ENCODE measurements around the gene GJB3. TPM values are rescaled to one million over a fixed set of nuclear protein-coding genes. Genes with fewer than 3 reads are reported as not detected.

GJB3 gene
- total and polyA plus RNA-seq, 2 of the 13 experiments (the other 11 are each of a cell fraction or from before 2014, with no cell fraction given), result not detected

- TF ChIP-seq ZBTB4 (CRISPR knock-in tag; IDR thresholded peaks at IDR 0.05; ENCODE audit: borderline replicate concordance) (no peak; the same call in 1 of the 2 replicates), CTCF (CRISPR knock-in tag; IDR thresholded peaks at IDR 0.05) (peak; percentile 49), ZFAT (CRISPR knock-in tag; conservative IDR thresholded peaks at IDR 0.05) (no peak), E2F5 (CRISPR knock-in tag; conservative IDR thresholded peaks at IDR 0.05) (no peak), ZNF276 (CRISPR knock-in tag; IDR thresholded peaks at IDR 0.05; ENCODE audit: low read depth) (no peak), ZNF460 (CRISPR knock-in tag; IDR thresholded peaks at IDR 0.05; ENCODE audit: borderline replicate concordance) (no peak), HOXA9 (CRISPR knock-in tag; IDR thresholded peaks at IDR 0.05; ENCODE audit: borderline replicate concordance) (no peak), ATF5 (CRISPR knock-in tag; IDR thresholded peaks at IDR 0.05; ENCODE audit: low read depth) (no peak), ZNF296 (CRISPR knock-in tag; conservative IDR thresholded peaks at IDR 0.05) (no peak), SMARCE1 (IDR thresholded peaks at IDR 0.05; ENCODE audit: borderline replicate concordance) (no peak), TBP (CRISPR knock-in tag; IDR thresholded peaks at IDR 0.05) (no peak), HOXA7 (CRISPR knock-in tag; IDR thresholded peaks at IDR 0.05) (no peak), LBX2 (CRISPR knock-in tag; IDR thresholded peaks at IDR 0.05; ENCODE audit: borderline replicate concordance) (no peak), FLYWCH1 (CRISPR knock-in tag; IDR thresholded peaks at IDR 0.05) (no peak), MBNL3 (CRISPR knock-in tag; conservative IDR thresholded peaks at IDR 0.05) (no peak), MAF1 (CRISPR knock-in tag; IDR thresholded peaks at IDR 0.05; ENCODE audit: borderline replicate concordance) (no peak), ZNF598 (CRISPR knock-in tag; IDR thresholded peaks at IDR 0.05; ENCODE audit: borderline replicate concordance) (no peak), ZBTB43 (CRISPR knock-in tag; conservative IDR thresholded peaks at IDR 0.05) (no peak)
Observed at GRCh38 chr1:34825455-34826091, 44.6 kb downstream of the GJB3 start (continued).
